ENCODE results near the gene UQCRHL. TPM values are rescaled to one million over a fixed set of nuclear protein-coding genes. Genes with fewer than 3 reads are reported as not detected.

The UQCRHL gene
- polyA plus RNA-seq, 1 donor from 2014 or later: 1.3 TPM

GRCh38 chr1:15826810-15827507, 19.5 kb upstream of the UQCRHL start:
- Mint-ChIP-seq H3K4me3 (peak overlapping the region in 1 of 4 donors; percentile 42), H3K36me3 (peaks cover 1% of the 10 kb centered on the region), H3K9me3 (no peaks in the 10 kb centered on the region), H3K4me1 (peaks cover 31 to 36% (median 35%) of the 10 kb centered on the region in 3 donors), H3K27me3 (no peaks in the 10 kb centered on the region), H3K27ac (no peak overlapping the region)

- H3K4me3 Mint-ChIP-seq: no peak overlapping the region
- H3K27ac Mint-ChIP-seq: peak overlapping the region in 2 of 3 donors; percentile 31 to 49
- H3K9me3 Mint-ChIP-seq: no peaks in the 10 kb centered on the region
- peaks cover 24 to 29% (median 27%) of the 10 kb centered on the region in 3 donors for H3K4me1 Mint-ChIP-seq
- peaks cover 1% of the 10 kb centered on the region for H3K36me3 Mint-ChIP-seq
- H3K27me3 Mint-ChIP-seq: no peaks in the 10 kb centered on the region
Observed at GRCh38 chr1:15825800-15826199, 18.4 kb upstream of the UQCRHL start.

GRCh38 chr1:15820478-15820877, 13.0 kb upstream of the UQCRHL start:
- Mint-ChIP-seq H3K36me3 (peaks cover 3% of the 10 kb centered on the region), H3K4me3 (no peak overlapping the region), H3K27ac (no peak overlapping the region), H3K9me3 (no peaks in the 10 kb centered on the region), H3K4me1 (peaks cover 5 to 12% (median 8%) of the 10 kb centered on the region in 3 donors), H3K27me3 (no peaks in the 10 kb centered on the region)

GRCh38 chr1:15816674-15817073, 9.2 kb upstream of the UQCRHL start:
- H3K27me3 Mint-ChIP-seq: no peaks in the 10 kb centered on the region

GRCh38 chr1:15810073-15810472, 2.6 kb upstream of the UQCRHL start:
- H3K27me3 Mint-ChIP-seq: no peaks in the 10 kb centered on the region
- no peak overlapping the region for H3K27ac Mint-ChIP-seq
- H3K4me1 Mint-ChIP-seq: peaks cover 0 to 4% (median 0%) of the 10 kb centered on the region in 3 donors
- H3K9me3 Mint-ChIP-seq: no peaks in the 10 kb centered on the region
- H3K36me3 Mint-ChIP-seq: peaks cover 8% of the 10 kb centered on the region
- H3K4me3 Mint-ChIP-seq: no peak overlapping the region

More at GRCh38 chr1:15816674-15817073, 9.2 kb upstream of the UQCRHL start:
- no peak overlapping the region for H3K4me3 Mint-ChIP-seq
- H3K36me3 Mint-ChIP-seq: peaks cover 3% of the 10 kb centered on the region
- H3K9me3 Mint-ChIP-seq: no peaks in the 10 kb centered on the region
- H3K4me1 Mint-ChIP-seq: peaks cover 5 to 6% (median 6%) of the 10 kb centered on the region in 3 donors
- no peak overlapping the region for H3K27ac Mint-ChIP-seq

- Mint-ChIP-seq H3K4me1 (peaks cover 0 to 4% (median 0%) of the 10 kb centered on the region in 3 donors), H3K27ac (no peak overlapping the region), H3K36me3 (peaks cover 8% of the 10 kb centered on the region), H3K4me3 (no peak overlapping the region), H3K9me3 (no peaks in the 10 kb centered on the region), H3K27me3 (no peaks in the 10 kb centered on the region)
Observed at GRCh38 chr1:15808955-15809354, 1.5 kb upstream of the UQCRHL start.

- Mint-ChIP-seq H3K36me3 (peaks cover 8% of the 10 kb centered on the region), H3K27ac (no peak overlapping the region), H3K4me3 (no peak overlapping the region), H3K4me1 (peaks cover 0 to 4% (median 1%) of the 10 kb centered on the region in 3 donors), H3K9me3 (no peaks in the 10 kb centered on the region), H3K27me3 (no peaks in the 10 kb centered on the region)
Observed at GRCh38 chr1:15807121-15807520, 328 bp downstream of the UQCRHL start.

GRCh38 chr1:15804060-15804459, 3.4 kb downstream of the UQCRHL start:
- H3K27ac Mint-ChIP-seq: no peak overlapping the region

GRCh38 chr1:15803380-15803779, 4.1 kb downstream of the UQCRHL start:
- H3K27me3 Mint-ChIP-seq: peaks cover 1% of the 10 kb centered on the region
- H3K9me3 Mint-ChIP-seq: no peaks in the 10 kb centered on the region
- no peak overlapping the region for H3K4me3 Mint-ChIP-seq
- peaks cover 2% of the 10 kb centered on the region for H3K36me3 Mint-ChIP-seq
- H3K4me1 Mint-ChIP-seq: peaks cover 0 to 1% (median 0%) of the 10 kb centered on the region in 3 donors
- H3K27ac Mint-ChIP-seq: no peak overlapping the region

More at GRCh38 chr1:15804060-15804459, 3.4 kb downstream of the UQCRHL start:
- H3K4me1 Mint-ChIP-seq: peaks cover 0 to 1% (median 0%) of the 10 kb centered on the region in 3 donors
- no peaks in the 10 kb centered on the region for H3K9me3 Mint-ChIP-seq
- no peak overlapping the region for H3K4me3 Mint-ChIP-seq
- peaks cover 1% of the 10 kb centered on the region for H3K27me3 Mint-ChIP-seq
- H3K36me3 Mint-ChIP-seq: peaks cover 2% of the 10 kb centered on the region

GRCh38 chr1:15802234-15802965, 5.0 kb downstream of the UQCRHL start:
- H3K36me3 Mint-ChIP-seq: no peaks in the 10 kb centered on the region
- no peak overlapping the region for H3K4me3 Mint-ChIP-seq
- peaks cover 1% of the 10 kb centered on the region for H3K27me3 Mint-ChIP-seq
- H3K27ac Mint-ChIP-seq: peak overlapping the region in 1 of 3 donors; percentile 25
- H3K9me3 Mint-ChIP-seq: no peaks in the 10 kb centered on the region
- H3K4me1 Mint-ChIP-seq: peaks cover 0 to 1% (median 0%) of the 10 kb centered on the region in 3 donors

- H3K9me3 Mint-ChIP-seq: no peaks in the 10 kb centered on the region
- H3K4me3 Mint-ChIP-seq: no peak overlapping the region
- peaks cover 1% of the 10 kb centered on the region for H3K27me3 Mint-ChIP-seq
- no peak overlapping the region for H3K27ac Mint-ChIP-seq
- peaks cover 0 to 3% (median 0%) of the 10 kb centered on the region in 3 donors for H3K4me1 Mint-ChIP-seq
- H3K36me3 Mint-ChIP-seq: no peaks in the 10 kb centered on the region
Observed at GRCh38 chr1:15799928-15800835, 7.3 kb downstream of the UQCRHL start.

GRCh38 chr1:15799004-15799867, 8.2 kb downstream of the UQCRHL start:
- Mint-ChIP-seq H3K27me3 (peaks cover 1% of the 10 kb centered on the region), H3K4me1 (peaks cover 0 to 3% (median 0%) of the 10 kb centered on the region in 3 donors), H3K27ac (no peak overlapping the region), H3K9me3 (no peaks in the 10 kb centered on the region), H3K4me3 (no peak overlapping the region), H3K36me3 (no peaks in the 10 kb centered on the region)

- Mint-ChIP-seq H3K9me3 (no peaks in the 10 kb centered on the region), H3K36me3 (no peaks in the 10 kb centered on the region), H3K4me3 (no peak overlapping the region), H3K27me3 (peaks cover 1% of the 10 kb centered on the region), H3K4me1 (peaks cover 0 to 1% (median 0%) of the 10 kb centered on the region in 3 donors), H3K27ac (no peak overlapping the region)
Observed at GRCh38 chr1:15797614-15798390, 9.6 kb downstream of the UQCRHL start.

Data from IgD-negative memory B cell (primary cell).